HG03159 (cell line): Measurements from ENCODE around the gene GPR37.
A peak's percentile ranks its signal among the peaks of the same experiment; 100 is the strongest.

Experiments used
- ATAC-seq: cut with Tn5 transposase; IDR thresholded peaks from one replicate; pipeline ENCODE4 v1.9.1; 2021; ENCODE audit warnings: mild to moderate bottlenecking, moderate library complexity; ENCODE audit not compliant: unreplicated experiment

The GPR37 gene

DNA sequence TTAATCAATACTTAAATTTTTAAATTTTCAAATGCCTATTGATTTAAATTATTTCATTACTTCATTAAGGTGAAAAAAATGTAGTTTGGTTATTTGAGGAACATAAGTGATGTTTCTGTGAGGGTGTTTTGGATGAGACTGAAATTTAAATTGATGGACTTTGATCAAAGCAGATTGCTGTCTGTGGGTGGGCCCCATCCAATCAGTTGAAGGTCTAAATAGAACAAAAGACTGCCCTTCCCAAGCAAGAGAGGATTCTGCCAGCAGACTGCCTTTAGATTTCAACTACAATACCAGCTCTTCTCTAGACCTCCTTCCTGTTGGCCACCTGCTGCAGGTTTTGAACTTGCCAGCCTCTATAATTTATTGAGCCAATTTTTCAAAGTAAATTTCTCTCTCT is 14.5 kb upstream of the GPR37 start:
- no peak for ATAC-seq

DNA sequence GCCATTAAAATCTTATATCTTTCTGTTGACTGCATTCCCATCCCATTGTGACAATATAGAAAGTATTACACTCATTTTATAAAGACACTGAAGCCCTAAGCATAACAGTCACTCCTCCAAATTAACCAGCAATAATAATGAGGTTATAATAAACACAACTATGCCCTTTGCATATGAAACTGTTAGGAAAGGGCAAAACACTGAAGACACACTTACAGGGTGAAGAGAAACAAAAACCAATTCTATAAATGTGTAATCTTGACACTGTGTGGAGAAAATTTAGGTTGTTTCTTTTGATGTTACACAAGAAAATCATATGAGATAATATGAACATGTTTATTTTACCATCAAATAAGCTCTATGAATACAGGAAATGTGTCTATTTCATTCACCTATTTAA is 14.0 kb upstream of the GPR37 start:
- ATAC-seq = no peak

DNA sequence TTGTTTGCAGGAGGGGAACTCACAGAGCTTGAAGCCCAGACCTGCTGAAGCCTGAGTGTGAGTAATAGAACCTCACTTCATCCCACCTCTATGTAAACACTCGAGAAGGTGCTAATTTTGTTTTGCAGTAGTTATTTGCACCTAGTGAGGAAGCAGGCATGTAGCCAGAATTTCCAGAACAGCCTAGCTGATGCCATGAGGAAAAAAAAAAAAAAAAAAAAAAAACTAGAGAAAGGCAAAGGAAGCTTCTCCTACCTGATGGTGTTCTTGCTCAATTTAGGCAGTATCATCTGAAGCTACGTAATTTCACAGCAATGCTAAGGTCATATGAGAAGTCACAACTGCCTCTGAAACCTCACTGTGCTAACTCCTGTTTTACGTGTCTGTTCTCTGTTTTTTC is 13.6 kb upstream of the GPR37 start:
- ATAC-seq = no peak

DNA sequence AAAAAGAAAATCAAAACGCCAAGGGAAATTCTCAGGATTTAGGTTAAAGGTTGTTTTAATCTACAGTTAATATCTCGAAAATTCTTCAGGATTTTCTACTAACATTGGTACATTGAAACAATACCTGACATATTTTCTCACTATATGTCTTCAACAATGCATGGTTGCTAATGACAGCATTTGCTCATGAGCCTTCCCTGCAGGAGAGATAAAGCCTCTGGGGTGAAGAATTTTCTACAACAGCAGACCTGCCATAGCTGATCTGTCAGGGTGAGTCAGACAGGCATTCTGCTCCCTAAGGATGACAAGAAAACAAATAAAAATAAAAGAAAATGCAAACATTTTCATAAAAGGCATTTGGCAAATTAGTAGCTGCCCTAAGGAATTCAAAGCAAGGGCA is 11.7 kb upstream of the GPR37 start:
- no peak for ATAC-seq

DNA sequence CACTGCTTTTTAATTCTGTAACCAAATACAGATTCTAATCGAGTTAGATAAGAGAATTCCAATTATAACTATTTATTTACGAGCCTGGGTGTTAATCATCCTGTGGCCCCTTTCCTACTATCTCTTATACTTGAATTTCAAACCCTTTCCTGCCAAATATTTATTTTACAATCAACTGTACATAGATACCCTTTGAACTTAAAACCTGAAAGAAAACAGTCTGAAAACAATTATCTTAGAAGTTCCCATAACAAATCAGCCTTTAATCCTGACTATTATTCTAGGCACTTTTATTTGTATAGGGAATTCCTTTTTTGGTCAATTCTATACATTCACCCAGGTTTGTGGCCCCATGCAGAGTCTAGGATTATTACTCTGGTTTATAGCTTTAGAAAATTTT is 10.6 kb upstream of the GPR37 start:
- no peak for ATAC-seq

DNA sequence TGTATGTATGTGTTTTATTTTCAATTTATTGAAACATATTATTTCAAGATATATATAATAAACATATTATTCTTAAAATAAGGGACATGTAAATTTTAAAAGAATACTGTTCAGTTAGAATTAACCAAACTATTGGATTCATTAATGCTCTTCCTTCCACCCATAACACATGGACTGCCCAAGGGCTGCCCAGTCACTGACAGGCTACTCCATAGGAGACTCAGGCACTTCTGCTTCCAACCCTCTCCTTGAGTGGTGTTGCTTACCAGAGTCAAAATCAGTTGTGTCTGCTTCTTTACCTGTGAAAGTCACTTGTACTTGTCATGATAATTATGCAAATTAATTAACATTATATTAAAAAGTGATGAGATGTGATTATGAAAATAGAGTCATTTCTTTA is 9.8 kb upstream of the GPR37 start:
- ATAC-seq = no peak

DNA sequence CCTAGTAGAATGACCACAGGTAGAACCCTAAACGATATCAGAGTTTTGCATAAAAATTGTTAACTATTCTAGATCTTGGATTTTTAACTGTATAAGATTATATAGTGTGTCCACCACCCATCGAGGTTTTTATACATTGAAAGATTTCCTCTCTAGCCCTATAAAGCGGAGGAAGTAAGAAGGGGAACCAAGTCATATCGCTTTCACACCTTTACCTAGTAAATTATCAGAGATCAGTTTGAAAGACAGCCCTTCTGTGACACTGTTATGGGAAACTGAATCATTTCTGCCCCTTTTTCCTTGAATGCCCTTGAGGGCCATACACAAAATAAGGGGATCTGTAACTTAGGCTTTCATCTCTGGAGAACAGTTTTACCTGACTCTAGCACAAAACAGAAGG is 8.3 kb upstream of the GPR37 start:
- no peak for ATAC-seq

DNA sequence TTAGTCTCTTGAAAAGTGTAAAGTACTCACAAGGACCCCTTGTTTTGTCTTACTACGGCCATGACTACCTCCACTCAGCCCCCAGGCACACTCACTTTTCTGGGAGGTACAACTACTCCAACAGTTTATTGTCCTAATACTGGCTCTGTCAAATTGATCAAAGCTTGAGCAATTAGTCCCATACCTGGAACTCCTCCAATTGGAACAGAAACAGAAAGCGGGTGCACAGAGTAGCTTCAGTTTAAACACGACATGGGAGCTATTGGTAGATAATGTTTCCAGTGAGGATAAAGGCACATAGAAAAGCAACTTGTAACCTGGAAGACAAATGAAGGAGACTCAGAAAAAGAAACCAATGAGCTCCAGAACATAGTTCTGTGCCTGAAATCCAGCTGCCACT is 7.7 kb upstream of the GPR37 start:
- ATAC-seq = no peak

DNA sequence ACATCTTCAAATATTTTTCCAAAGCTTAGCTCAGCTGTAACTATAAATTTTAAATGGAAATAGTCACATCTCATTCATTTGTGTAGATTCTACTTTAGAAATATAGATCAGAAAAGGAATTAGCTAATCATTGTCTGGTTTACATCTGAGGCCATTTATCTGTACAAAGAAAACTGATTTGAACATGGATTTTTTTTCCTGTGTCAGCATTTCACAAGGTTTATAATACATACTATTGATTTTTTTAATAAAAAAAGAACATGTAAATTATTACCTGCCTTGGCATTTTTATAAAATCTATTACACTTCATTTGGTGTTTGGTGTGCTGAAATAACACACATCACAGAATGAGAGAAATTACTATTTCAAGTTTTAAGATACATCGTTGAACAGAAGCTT is 3.5 kb upstream of the GPR37 start:
- no peak for ATAC-seq

DNA sequence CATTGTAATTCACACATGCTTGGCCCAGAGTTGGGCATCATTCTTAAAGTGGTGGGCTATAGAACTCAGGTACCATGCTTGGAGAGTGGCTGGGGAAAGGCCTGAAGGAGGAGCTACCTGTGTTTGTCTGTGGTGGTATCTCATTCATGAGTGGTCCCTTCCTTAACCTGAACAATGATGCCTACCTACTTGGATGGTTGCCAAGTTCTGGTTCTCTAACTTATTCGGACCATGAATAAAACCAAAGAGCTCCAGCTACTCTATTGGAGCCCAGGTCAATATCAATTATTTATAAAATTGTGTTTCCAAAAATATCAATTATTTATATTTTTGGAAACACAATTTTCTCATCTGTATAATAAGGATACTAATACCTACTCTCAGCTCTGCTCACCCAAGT is 2.9 kb upstream of the GPR37 start:
- no peak for ATAC-seq

DNA sequence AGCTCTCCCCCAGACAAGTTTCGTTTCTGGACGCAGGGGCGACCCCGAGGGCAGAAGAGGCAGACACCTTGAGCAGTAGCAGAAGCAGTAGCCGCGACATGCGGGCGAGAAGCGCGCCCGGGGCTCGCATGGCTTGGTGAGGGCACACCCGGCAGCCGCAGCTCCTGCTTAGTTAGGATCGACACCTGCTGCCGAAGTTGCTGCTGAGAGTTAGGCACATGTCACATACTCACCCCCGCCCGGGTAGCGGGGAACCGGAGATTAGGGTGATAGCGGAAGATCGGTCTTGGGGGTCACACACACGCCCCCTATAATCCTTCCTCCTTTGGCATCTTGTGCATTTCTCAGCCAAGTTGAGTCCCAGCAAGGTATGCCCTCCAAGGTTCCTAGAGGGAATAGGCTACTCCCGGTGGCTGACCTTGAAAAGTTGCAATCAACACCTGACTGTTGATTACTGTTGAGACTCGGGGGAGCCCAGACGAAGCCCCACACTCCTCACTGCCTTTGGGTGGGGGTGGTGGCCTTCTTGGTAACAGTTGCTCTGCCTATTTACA is 668 bp downstream of the GPR37 start:
- ATAC-seq = peak; percentile 43

DNA sequence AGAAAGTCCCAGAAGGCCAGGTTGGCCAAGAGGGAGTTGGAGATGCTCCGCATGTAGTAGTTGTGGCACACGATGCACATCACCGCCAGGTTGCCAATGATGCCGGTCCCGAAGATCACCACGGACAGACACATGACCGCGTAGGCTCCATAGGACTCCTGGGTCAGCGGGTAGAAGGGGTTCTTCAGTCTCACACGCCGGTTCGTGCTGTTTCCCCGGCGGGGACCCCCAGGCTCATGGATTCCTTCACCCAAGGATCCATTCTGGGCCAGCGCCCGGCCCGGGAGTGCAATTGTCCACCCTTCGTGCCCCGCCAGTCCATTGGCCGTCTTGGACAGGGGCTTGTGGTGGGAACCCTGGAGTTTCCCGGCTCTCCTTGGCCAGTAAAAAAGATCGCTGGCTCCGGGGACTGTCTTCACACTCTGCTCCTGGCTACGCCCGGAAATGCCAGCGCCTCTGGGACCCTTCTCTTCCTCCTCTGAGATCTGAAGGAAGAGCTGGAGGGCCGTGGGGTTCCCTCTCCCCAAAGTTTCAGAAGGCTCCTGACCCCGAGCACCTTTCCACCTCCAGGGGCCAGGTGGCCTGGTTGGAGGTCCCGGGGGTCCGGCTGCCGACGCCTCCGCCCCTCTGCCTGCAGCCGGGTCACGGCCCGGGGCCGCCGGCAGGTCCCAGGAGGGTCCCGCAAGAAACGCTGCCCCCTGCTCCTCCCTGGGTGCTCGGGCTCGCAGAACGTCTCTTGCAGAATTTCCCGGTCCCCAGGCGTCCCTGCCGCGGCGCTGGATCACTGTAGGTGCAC is 1.3 kb downstream of the GPR37 start:
- peak; percentile 10 for ATAC-seq

DNA sequence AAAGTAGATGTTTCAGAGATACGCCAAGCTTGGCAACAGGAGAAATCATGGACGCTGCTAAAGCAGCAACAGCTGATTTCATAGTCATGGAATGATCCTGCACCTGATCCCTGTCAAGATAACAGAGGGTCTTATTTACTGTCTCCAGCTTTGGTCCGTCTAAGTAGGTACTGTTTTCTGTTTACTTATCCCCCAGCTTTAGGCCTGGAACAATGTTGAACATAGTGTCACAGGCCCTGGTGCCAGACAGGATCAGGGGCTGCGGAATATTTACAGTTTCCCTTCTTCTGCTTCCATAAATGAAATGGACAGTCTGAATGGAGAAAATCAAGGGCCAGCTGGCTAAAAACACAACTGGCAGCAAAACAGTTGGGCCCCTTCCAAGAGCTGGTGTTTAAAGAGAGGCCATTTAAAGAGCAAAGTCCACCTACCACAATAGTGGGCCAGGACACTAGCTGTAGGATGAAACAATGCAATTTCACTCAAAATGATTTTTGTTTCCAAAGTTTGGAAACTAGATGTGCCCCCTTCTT is 2.9 kb downstream of the GPR37 start:
- ATAC-seq = no peak

DNA sequence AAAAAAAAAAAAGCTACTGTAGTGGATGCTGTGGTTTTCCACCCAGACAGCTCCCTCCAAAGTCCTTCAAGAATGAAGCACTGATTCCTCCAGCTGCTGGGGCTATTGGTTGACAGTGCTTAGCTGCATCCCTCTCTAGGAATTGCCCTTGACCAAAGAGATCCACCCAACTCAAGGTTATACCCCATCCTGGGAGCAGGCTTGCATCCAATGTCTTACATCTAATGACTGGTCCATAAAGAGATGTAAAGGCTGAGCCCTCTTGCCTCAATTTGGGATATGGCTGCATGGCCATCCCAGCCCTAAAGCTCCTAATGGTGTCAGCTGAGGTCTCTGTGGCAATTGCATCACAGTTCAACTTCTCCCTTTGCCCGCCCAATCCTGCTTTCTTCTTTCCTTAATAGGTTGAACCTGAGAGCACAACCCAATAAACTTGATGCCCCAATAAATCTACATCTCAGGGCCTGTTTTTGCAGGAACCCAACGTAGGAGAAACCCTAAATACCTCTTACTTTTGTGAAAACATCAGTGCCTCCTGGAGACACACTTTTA is 4.4 kb downstream of the GPR37 start:
- ATAC-seq = no peak

DNA sequence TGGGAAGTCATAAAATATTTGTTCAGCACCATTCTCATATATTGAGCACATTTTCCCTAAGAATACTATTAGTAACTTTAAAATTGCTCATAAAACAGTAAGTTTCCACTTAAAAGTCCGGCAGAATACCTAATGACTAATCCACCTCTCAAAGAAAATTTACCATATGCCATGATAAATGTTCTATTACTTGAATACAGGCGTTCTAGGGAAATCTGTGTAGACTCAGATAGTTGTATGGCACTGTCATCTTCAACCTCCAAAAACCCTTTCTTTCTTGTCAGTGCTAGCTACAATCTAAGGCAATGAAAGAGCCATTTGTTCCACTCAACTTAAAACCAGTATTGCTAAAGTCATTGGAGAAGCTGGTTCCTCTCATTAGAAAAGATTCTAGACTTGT is 7.3 kb downstream of the GPR37 start:
- ATAC-seq = no peak

DNA sequence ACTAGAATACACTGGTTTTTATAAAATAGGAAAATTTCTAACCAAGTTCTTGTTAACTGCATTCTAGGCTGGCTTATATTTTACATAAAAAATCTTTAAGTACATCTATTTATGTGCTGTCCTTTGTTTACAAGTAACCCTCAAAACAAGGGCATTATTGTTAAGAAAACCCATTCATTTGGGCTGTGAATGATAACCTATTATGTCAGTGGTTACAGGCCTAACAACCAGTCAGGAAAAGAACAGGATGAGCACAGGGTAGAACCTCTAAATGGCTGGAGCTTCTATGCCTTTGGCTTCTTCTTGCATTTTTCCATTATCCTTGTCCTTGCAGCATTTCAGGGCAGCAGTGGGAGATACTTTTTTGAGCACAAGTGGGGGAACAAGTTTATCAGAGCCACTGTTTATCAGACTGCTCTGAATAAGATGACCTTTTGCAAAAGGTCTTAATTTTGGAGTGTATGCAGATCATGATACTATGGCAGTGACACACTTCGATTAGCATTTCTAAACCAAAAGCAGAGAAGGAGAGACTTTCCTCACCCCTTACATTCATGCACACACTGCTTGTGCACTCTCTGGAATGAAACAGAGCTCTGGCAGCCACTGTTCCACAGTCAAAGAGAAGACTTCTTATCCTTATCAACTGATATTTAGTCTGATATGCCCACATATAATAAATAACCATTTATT is 10.9 kb downstream of the GPR37 start:
- no peak for ATAC-seq

DNA sequence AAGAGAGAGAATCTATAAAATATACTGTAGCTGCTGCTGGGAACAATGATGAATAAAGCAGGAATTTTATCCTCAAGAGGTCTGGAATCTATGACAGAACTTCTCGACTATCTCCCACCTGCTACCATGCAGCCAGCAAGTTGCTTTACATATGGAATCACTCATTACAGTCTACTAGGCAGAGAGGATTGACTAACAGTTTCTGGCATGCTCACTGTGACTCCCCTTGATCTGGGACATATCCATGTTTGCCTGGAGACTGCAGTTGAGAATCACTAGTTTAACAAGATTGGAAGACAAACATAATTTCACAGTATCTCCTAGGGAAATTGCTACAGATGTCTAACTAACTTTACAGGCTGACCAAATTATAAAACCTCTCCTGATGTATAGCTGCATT is 13.3 kb downstream of the GPR37 start:
- ATAC-seq = no peak

DNA sequence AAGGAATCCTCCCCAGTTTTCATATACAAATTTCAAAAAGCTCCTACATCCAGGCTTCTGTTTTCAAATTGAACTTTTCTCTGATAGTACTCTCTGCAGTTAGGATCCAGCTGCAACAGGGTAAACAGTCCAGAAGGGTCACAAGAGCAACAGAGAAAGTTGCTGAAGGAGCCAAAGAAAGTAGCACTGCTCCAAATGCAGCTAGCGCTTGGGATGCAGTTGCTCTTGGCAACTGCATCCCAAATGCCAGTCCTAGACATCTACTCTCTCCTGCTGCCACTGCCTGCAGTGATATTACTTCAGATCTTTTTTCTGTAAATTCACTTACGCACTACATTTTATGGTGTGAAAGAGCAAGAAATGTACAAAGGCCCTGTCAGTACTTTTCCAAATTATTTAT is 14.6 kb downstream of the GPR37 start:
- no peak for ATAC-seq

DNA sequence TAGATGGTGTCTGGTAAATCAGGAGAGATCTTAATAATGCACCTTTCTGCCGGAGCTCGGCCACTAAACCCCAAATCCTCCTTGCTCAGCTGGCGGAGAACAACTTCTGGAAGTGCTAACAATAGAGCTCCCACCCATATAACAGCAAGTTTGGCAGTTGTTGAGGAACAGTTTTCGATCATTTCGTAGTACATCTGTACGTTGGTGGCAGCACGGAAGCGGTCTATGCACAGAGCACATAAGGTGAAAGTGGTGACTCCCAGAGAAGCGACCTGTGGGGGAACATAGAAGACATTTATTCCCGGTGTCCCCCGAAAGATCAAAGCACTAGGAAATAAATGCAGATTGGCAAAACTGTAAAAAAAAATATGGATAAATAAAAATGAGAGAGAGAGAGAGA is 18.5 kb downstream of the GPR37 start:
- no peak for ATAC-seq

DNA sequence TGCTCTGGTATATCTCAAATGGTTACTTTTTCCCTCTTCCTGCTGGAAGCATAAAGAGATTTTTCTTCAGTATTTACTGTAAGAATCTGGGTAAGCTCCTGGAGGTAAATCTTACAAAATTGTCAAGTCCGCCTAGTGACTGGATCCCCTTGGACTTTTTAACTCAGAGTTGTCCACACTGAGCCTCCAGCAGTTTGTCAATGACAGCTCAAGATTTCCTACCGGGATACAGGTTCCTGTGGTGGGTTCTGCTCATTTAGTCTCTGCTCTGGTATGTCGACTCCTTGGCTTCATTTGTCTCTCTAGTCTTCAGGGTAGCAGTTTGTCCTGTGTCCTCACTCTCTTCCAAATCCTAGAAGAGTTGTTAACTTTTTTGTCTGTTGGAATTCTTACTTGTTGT is 27.0 kb downstream of the GPR37 start:
- no peak for ATAC-seq

DNA sequence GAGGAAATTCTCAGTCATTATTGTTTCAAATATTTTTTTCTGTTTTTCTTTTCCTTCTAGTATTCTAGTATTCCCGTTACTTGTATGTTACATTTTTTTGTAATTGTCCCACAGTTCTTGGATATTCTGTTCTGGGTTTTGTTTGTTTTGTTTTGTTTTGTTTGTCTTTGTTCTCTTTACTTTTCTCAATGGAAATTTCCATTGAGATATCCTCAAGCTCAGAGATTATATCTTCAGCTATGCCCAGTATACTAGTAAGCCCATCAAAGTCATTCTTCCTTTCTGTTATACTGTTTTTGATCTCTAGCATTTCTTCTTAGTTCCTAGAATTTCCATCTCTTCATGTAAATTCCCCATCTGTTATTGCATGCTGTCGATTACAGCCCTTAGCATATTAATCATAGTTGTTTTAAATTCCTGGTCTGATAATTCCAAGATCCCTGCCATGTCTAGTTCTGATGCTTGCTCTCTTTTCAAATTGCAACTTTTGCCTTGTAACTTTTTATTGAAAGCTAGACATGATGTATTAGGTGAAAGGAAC is 27.8 kb downstream of the GPR37 start:
- no peak for ATAC-seq

DNA sequence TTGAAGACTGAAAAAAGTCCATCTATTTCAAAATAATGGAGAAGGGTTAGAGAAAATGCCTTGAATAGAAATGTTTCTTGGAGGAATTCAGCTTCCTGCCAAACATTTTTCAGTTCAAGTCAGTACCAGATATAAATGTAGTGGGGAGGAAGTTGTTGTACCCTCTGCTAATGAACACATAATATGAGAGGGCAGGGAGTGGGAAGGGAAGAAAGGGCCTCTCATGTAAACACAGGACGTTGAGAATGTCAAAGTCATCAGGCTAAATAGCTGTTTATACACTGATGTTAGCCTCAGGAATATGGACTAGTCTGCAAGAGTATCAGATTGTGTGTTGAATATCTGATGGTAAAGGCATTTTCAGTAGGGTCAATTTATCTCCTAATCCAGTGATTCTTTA is 37.0 kb downstream of the GPR37 start:
- ATAC-seq = no peak
